Measurements from ENCODE around the gene B4GALT6.
A peak's percentile ranks its signal among the peaks of the same experiment; 100 is the strongest.
"Not testable (repeated sequence)": the region's sequence is repeated elsewhere in the genome, so short reads cannot be mapped to it uniquely, and the experiment has no call there.

Gene B4GALT6

GRCh38 chr18:31684279-31685096 lies at the start of gene B4GALT6:
TSS of gene B4GALT6 (minus strand) at chr18:31684581. CDS start at chr18:31684426, 155 bp downstream.
- no peak for DNase-seq

DNA sequence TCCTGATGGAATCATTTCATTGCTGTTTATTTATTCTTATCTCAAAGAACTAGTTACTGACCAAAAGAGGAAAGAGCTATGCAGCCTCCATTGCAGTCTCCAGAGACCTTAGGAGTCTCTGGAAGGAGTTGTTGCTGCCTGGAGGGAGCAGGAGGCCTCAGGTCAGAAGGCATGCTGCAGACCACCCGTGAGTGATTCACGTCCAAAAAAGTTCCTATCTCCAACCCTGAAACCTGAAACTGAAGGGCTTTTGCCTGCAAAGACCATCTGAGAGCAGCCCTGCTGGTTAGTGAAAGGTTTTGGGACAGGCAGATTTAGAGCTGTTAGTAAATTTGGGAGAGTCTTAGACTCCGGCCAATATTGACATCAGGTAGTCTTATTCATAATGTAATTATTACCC lies 47.2 kb upstream of the B4GALT6 start:
- no peak for DNase-seq

DNA sequence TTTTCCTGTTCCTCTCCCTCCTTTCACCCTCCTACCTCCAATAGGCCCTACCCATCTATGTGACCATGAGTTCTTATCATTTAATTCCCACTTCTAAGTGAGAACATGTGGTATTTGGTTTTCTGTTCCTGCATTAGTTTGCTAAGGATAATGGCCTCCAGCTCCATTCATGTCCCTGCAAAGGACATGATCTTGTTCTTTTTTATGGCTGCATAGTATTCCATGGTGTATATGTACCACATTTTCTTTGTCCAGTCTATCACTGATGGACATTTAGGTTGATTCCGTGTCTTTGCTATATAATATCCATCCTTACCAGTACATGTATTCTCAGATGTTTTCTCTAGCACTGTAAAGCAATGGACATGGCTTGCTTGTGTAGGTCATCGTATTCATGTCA lies 44.8 kb upstream of the B4GALT6 start:
- DNase-seq: not testable (repeated sequence)

GRCh38 chr18:31723990-31724711 lies 39.8 kb upstream of the B4GALT6 start:
- DNase-seq: no peak

DNA sequence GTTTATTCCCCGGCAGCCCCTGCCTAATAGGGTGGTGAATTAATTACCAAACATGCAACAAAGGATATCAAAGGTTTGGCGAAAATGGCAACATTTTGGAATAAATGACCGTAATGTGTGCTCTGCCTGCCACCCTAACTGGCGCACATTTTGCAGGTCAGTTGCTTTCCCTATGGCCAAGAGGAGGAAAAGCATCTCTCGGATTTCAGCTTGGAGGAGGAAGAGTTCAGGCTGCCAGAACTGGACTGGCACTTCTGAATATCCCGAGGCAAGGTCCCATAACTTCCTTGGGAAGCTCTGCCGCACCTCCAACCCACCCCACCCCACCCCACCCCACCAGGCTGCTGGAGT lies 39.2 kb upstream of the B4GALT6 start:
- no peak for DNase-seq

- peak; percentile 40 for DNase-seq
Observed at GRCh38 chr18:31722369-31722957, 38.1 kb upstream of the B4GALT6 start.

- DNase-seq: no peak
Observed at GRCh38 chr18:31721601-31722000, 37.2 kb upstream of the B4GALT6 start.

- DNase-seq: no peak
Observed at GRCh38 chr18:31720867-31721266, 36.5 kb upstream of the B4GALT6 start.

DNA sequence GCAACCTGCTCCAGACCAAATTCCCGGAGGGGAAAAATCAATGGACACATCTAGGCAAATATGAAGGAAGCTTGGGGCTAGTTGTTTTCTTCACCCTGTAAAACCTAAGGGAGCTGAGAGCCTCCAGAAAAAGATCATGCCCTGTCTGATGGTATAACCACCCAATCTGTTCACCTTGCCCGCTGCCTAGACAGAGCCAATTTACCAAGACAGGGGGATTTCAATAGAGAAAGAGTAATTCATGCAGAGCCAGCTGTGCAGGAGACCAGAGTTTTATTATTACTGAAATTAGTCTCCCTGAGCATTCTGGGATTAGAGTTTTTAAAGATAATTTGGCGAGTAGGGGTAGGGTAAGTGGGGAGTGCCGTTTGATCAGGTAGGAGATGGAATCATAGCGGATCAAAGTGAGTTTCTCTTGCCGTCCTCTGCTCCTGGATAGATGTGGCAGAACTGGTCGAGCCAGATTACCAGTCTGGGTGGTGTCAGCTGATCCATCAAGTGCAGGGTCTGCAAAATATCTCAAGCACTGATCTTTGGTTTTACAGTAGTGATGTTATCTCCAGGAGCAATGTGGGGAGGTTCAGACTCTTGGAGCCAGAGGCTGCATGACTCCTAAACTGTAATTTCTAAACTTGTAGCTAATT lies 35.1 kb upstream of the B4GALT6 start:
- DNase-seq: no peak

DNA sequence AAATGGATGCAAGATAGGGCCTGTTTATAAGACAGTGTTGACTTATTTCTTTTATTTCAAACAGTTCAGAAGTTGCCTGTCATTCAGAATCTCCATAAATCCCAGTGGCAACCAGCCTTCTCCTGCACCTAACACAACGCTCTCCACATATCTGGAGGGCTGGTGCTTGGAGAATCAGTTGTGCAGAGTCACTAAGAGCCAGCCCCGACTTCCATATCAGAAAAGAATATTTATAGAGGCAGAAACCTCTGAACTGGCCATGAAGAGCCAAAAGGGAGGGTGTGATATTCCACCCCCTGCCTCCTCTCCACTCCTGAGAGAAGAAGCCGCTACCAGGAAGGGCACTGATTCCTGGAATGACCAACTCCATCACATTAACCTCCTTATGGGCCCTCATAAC lies 34.0 kb upstream of the B4GALT6 start:
- no peak for DNase-seq

DNA sequence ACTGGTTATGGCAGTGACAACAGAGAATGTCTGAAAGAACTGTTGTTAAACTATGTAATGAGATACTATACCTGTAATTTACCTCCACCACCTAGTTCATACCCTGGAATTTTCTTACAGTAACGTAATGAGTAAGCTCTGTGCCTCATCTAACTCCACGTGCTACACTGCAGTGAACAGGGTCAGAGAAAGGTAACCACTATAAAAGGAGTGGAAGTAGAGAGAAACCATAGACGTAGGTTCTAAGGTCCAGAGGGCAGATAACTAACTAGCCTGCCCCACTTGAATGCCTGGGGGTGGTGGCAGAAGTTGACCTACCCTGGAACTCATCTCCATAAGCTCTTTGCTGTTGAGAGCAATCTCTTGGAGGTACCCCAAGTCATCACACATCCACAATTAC lies 32.0 kb upstream of the B4GALT6 start:
- DNase-seq: no peak

DNA sequence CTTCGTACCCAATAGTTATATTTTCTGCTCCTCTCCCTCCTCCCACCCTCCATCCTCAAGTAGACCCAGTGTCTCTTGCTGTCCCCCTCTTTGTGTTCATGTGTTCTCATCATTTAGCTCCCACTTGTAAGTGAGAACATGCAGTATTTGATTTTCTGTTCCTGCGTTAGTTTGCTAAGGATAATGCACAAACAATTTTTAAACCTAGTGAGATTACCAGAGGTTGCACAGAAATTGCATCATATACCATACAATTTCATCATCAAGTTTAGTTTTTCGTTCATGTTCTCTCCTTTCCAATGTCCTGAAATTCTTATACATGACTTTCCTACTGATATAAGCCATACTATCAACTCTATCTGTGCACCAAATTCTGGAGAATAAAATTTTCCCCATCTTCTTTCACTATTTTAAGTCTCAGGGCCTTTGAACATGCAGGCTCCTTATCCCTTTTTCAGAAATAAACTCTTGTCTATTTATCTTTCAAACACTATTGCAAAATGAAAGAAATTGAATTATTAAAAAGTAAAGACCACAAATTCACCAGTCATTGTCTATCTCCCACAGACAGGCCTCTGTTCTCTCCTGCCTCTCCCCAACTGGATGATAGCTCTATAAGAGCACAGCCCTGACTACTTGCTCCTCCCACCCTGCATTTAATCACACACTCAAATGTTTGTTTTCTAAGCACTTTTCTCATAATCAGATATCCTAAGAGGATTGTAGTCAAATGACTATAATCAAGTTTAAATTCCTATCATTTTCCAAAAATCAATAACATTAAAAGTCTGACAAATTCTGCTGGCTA lies 27.2 kb upstream of the B4GALT6 start:
- DNase-seq: no peak

- no peak for DNase-seq
Observed at GRCh38 chr18:31710826-31711225, 26.4 kb upstream of the B4GALT6 start.

DNA sequence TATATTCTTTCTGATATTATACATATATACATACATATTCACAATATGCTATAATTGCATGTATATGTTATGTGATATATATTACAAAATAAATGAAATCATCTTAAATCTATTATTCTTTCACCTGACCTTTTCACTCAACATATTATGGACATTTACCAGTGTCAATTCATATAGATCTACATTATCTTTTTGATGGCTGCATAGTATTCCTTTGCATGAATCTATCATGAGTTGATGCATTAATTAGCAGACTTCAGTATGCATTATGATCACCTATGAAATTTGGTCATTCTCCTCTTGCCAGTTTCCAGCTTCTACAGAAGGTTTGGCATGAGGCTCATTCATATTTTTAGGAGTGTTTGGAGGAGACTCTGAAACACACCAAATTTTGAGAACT lies 23.4 kb upstream of the B4GALT6 start:
- no peak for DNase-seq

- no peak for DNase-seq
Observed at GRCh38 chr18:31702449-31702848, 18.1 kb upstream of the B4GALT6 start.

DNA sequence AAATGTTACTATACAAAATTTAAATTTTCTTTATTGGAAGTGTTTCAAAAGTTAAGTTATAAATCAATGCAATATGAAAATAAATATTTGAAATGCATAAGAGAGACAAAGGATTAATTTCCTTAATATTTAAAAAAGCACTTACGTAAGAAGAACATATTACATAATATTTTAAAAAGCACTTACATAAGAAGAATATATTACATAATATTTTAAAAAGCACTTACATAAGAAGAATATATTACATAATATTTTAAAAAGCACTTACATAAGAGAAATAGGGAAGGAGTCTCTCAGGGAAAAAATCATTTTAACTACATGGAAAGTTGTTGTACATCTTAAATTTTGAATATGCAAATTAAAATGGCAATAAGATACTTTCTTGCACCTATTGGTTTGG lies 17.4 kb upstream of the B4GALT6 start:
- no peak for DNase-seq

- no peak for DNase-seq
Observed at GRCh38 chr18:31700990-31701389, 16.6 kb upstream of the B4GALT6 start.

DNA sequence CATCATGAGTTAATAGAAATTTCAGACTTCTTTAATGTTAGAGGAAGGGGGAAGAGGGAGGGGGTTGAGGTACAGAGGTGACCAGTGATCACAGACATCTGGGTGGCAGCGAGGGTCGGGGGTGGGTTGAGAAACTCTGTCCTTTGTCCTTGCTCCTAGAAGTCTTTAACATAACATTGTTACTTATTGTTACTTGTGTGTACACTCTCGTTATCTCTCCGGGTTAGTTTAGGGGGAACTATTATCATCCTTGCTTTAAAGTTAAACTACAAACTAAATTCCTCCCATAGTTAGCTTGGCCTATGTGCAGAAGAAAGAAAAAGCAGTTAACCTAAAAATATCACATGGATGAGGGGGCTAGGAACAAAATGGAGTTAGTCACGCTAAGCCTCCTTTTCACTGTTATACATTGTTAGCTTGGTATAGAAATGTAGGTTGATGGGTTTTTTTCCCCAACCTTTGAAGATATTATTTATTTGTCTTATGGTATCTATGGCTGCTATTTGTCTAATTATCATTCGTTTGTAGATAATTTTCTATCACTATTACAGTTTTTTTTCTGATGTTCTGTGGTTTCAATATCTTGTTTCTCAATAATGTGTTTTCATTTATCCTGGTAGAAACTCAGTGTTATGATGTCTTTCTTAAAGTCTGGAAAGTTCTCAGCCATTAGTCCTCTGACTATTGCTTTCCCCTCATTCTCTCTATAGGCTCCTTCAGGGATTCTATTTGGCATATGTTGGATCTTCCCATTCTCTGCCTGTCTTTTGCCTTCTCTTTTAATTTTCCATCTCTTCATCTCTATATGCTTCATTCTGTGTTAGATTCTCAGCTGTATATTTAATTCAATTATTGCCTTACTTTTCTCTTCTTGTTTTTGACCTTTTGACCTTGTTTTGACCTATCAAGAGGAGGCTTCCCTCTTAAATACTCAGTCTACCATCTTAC lies 13.2 kb upstream of the B4GALT6 start:
- DNase-seq: no peak

DNA sequence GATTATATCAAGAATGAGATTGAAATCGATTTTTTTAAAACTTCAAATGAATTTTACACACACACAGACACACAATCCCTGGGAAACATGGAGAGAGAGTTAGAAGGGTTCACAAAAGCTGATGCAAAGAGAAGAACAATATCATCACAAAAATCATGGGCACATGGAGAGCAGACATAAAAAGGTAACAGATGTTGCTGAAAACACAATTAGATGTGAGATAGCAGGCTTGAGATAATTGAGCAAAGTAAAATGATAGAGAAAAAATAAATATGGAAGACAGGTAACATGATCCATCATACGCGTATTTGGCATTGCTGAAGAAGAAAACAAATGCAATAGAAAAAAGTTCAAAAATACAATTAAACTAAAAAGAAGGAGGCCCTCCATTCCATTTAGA lies 11.6 kb upstream of the B4GALT6 start:
- no peak for DNase-seq

GRCh38 chr18:31694297-31694696 lies 9.9 kb upstream of the B4GALT6 start:
- DNase-seq: no peak

- no peak for DNase-seq
Observed at GRCh38 chr18:31688606-31689005, 4.2 kb upstream of the B4GALT6 start.
